HG03025 (cell line): ENCODE measurements around the gene FOXO3.

Source experiments
- ATAC-seq: cut with Tn5 transposase; IDR thresholded peaks from one replicate; pipeline ENCODE4 v1.9.1; 2021; ENCODE audit warnings: mild to moderate bottlenecking, moderate library complexity; ENCODE audit not compliant: unreplicated experiment, low FRiP score

The FOXO3 gene

GRCh38 chr6:108622641-108623298 is 62.1 kb downstream of the FOXO3 start:
- no peak for ATAC-seq

- no peak for ATAC-seq
Measured at GRCh38 chr6:108623995-108624394, 63.3 kb downstream of the FOXO3 start.

GRCh38 chr6:108625581-108625980 is 64.9 kb downstream of the FOXO3 start:
- ATAC-seq, result no peak

- no peak for ATAC-seq
Measured at GRCh38 chr6:108626777-108627176, 66.1 kb downstream of the FOXO3 start.

- no peak for ATAC-seq
Measured at GRCh38 chr6:108627692-108628550, 67.2 kb downstream of the FOXO3 start.

- ATAC-seq, result no peak
Measured at GRCh38 chr6:108630050-108630714, 69.5 kb downstream of the FOXO3 start.

GRCh38 chr6:108632441-108632840 is 71.7 kb downstream of the FOXO3 start:
- no peak for ATAC-seq

- ATAC-seq, result no peak
Measured at GRCh38 chr6:108633436-108633835, 72.7 kb downstream of the FOXO3 start.

GRCh38 chr6:108635505-108636226 is 74.9 kb downstream of the FOXO3 start:
- no peak for ATAC-seq

- ATAC-seq, result no peak
Measured at GRCh38 chr6:108637963-108638362, 77.2 kb downstream of the FOXO3 start.

- ATAC-seq, result no peak
Measured at GRCh38 chr6:108638993-108639392, 78.3 kb downstream of the FOXO3 start.

GRCh38 chr6:108640104-108640503 is 79.4 kb downstream of the FOXO3 start:
- no peak for ATAC-seq

- ATAC-seq, result no peak
Measured at GRCh38 chr6:108643184-108643583, 82.5 kb downstream of the FOXO3 start.

GRCh38 chr6:108644252-108644651 is 83.5 kb downstream of the FOXO3 start:
- ATAC-seq, result no peak

- ATAC-seq, result no peak
Measured at GRCh38 chr6:108648191-108648590, 87.5 kb downstream of the FOXO3 start.

- no peak for ATAC-seq
Measured at GRCh38 chr6:108650325-108650724, 89.6 kb downstream of the FOXO3 start.

GRCh38 chr6:108650781-108651180 is 90.1 kb downstream of the FOXO3 start:
- no peak for ATAC-seq

GRCh38 chr6:108651340-108652227 is 90.9 kb downstream of the FOXO3 start:
- ATAC-seq, result no peak

GRCh38 chr6:108652375-108652774 is 91.7 kb downstream of the FOXO3 start:
- no peak for ATAC-seq

- no peak for ATAC-seq
Measured at GRCh38 chr6:108653949-108654348, 93.2 kb downstream of the FOXO3 start.
